T-helper 2 cell (primary cell): Measurements from ENCODE around the gene NYAP1.
A peak's percentile ranks its signal among the peaks of the same experiment; 100 is the strongest.

ENCODE experiments used
- DNase-seq, 5 experiments: peaks; one replicate each; pipeline versions ENCODE4 v3.0.0 to v3.0.0-alpha.2; 2012 to 2022

Gene NYAP1

DNA sequence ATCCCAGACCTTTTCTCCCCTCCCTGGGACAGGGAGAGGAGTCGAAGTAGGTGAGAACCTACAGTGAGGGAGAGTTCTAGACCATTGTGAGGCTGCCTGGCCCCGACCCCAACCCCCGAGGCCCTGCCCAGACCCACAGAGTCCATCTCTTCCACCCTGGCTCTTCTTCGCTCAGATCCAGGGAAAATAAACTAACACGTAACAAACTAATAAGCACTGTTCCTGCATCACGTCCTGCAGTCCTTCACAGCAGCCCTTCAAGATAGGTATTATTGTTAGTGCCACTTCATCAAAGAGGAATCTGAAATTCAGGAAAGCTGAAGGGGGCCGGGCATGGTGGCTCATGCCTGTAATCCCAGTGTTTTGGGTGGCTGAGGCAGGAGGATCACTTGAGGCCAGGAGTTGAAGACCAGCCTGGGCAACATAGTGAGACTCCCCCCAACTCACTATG lies 19.5 kb upstream of the NYAP1 start, which contains the start of gene SPACDR:
SPACDR (minus strand) TSS at position 51 of the 451 bp plus-strand sequence. CDS start 235 bp downstream, outside the sequence.
- DNase-seq = no peak

DNA sequence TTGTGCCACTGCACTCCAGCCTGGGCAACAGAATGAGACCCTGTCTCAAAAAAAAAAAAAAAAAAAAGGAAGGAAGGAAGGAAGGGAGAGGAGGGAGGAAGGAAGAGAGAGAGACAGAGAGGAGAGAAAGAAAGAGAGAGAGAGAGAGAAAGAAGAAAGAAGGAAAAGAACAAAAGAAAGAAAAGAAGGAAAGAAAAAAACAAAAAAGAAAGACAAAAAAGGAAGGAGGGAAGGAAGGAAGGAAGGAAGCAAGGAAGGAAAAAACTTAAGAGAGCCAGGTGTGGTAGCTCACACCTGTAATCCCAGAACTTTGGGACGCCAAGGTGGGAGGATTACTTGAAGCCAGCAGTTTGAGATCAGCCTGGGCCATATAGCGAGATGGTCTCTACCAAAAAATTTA lies 18.9 kb upstream of the NYAP1 start:
- no peak for DNase-seq

DNA sequence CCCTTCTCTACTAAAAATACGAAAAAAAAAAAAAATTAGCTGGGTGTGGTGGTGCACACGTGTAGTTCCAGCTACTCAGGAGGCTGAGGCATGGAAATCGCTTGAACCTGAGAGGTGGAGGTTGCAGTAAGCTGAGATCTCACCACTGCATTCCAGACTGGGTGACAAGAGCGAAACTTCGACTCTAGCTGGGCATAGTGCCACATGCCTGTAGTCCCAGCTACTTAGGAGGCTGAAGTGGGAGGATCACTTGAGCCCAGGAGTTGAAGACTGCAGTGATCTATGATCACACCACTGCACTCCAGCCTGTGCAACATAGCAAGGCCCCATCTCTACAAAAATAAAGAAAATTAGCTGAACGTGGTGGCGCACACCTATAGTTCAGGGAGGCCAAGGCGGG lies 18.4 kb upstream of the NYAP1 start:
- DNase-seq = no peak

DNA sequence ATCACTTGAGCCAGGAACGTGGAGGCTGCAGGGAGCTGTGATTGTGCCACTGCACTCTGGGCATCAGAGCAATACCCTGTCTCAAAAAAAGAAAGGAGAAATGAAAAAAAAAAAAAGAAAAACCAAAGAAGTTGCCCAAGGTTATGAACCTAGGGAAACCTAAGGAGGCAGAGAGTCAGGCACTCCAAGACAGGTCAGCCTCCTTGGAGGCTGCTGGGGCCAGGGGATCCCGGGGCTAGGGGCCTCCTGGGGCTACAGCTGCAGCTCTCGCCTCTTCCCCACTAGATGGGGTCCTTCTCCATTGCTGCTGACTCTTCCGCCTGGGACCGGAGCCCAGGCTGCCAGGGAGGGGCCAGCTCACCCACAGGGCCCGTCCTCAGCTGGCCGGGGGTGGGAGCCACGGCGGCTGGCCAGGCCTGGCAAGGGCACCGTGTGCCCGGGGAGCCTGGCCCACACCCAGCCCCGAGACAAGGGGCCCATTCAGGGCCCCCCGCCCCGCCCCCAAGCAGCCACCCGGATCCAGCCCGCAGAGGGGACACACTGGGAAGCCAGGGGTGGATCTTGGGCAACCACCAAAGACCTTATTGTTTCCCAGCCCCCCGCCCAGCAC lies 17.9 kb upstream of the NYAP1 start:
- no peak for DNase-seq

DNA sequence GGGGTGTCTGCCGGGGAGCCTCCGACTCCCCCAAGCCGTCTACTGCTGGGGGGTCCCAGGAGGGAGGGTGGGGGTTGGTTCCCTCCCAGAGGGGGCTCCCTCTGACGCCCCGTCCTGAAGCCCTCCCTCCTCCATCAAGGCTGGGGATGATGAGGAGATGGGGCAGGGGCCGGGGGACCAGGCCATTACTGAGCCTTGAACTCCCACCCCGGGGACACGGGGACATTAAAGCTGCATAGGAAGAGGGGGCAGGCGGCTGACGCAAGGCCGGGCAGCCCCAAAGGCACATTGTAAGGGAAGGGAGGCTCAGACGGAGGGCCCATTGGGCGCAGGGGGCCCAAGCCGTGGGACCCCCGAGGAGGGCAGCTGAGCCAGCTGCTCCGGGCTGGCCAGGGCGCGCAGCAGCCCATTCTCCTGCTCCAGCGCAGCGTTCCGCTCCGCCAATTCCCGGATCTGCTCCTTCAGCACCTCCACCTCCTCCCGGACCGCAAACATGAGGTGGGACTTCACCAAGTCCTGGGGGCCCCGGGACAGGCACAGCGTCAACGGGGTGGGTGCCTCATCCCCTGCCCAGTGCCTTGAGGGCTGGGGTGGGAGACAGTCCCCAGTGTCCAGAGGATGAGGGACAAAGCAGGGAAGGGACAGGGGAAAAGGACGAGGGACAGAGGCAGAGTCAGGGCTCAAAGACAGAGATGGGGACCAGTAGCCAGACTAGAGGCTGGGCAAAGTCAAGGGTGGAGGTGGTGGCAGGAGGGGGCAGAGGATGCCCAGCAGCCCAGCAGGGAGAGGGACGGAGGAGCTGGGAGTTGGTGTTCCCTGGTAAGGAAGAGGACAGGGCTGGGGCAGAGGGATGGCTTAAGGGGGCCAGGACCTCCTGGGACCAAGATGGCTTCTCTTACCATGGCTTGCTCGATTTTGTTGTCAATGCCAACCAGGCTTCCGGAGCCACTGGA lies 16.8 kb upstream of the NYAP1 start:
- DNase-seq = no peak

DNA sequence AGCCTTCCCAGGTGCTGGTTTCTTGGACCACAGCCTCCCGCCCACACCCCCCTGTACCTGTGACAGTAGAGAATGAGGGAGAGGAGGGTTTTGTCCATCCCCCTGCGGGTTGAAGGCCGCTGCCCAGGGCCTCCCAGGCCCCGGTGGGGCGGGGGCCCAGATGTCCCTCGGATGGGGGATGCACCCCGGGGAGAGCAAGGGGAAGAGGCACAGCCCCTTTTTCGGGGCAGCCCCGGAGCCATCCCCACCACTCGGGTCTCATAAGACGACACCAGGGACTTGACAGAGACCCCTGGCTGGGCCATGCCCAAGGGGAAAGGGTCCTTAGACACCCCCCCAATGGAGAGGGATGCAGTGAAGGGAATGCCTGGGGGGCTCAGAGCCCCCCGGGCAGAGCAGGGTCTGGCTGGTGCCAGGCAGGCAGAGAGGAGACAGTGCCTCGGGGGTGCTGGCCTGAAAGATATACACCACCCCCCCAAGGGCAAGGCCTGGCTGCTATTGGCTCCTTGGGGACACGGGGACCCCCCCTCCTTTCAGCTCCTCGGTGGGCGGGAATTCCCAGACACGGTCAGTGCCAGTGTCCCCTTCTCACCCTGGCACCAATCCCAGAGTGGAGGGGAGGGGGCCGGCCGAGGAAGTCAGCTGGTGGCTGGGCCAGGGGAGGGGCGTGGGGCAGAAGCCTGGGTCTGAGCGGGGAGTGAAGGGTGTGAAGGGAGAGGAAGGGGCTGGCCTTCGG lies 15.9 kb upstream of the NYAP1 start:
- no peak for DNase-seq

DNA sequence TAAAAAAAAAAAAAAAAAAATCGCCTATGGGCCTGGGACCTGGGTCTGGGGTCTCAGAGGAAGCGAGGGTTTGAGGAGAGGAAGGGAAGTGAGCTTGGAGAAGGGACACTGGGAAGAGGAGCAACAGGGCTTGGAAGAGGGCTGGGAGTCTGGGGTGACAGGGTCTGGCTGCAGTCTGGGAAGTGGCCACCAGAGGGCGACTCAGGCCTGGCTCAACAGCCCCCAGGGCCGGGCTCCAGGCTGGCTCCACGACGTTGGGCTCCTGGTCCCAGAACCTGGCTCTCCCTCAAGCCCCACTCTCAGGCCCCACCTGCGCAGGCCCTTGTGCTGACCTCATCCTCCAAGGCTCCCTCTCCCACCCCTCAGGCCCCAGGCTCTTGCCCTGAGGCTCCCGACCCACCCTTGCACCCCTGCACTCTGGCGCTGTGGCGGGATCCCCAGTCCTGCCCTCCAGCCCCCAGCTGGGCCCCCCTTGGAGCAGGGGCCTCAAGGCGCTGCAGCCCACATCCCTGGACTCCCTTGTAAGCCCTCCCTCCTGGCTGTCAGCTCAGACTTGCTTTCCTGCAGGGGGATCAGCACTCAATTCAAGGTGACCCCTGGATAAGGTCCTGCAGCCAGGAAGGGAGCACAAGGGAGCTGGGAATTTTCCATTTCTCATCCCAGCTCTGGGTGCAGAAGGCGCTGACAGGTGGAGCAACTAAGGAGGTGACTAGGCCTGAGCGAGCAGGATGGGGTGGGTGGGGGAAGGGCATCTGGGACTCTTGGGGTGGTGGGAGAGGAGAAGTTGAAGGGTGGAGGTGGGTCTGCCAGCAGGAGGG lies 14.3 kb upstream of the NYAP1 start:
- peak; percentile 66 to 79 (median 78) for DNase-seq

DNA sequence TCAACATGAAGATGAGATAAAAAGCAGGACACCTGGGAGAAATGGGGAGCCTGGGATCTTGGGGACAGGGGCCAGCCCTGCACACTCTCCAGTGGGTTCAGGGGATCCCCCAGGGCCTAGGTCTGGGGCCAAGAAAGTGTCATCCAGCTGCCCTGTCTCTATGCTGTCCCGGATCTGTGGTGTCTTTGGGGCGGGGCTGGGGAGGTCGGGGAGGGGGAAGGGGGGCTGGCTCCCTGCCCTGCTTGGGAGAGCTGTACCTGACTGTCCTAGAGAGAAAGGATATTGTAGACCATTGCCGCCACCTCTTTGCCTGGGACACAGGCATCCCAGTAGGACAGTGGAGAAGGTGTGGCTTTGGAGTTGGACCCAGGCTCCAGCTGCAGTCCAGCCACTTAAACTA lies 12.7 kb upstream of the NYAP1 start:
- no peak for DNase-seq

DNA sequence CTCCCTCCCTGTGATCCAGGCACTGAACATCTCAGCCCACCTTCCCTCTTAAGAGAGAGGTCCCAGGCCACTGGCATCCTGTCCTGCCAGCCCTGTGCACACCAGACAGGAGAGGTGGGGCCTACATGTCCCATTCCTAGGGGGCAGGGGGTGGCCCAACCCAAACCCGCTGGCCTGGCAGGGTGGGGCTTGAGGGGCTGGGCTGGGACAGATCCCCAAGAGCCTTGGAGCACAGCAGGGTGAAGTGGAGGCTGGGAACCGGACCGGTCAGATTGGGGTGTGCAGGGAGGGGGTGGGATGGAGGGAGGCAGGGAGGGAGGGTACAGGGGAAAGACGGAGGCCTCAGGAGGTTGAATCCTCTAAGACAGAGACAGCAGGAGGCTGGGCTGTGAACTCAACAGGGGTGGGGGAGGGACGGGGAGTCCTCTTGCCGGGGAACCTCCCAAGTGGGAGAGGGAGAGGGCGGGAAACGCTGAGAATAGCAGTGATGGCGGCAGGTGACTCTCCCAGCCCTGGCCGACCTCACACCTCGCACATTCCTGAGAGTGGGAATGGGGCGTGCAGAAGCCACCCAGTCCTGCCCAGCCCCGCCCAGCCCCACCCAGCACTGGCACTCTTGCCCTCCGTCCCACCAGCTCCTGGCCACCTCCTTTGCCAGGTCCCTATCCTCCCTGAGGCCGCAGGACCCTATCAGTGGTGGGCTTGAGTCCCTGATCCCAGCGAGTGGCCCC lies 11.4 kb upstream of the NYAP1 start:
- DNase-seq = no peak

DNA sequence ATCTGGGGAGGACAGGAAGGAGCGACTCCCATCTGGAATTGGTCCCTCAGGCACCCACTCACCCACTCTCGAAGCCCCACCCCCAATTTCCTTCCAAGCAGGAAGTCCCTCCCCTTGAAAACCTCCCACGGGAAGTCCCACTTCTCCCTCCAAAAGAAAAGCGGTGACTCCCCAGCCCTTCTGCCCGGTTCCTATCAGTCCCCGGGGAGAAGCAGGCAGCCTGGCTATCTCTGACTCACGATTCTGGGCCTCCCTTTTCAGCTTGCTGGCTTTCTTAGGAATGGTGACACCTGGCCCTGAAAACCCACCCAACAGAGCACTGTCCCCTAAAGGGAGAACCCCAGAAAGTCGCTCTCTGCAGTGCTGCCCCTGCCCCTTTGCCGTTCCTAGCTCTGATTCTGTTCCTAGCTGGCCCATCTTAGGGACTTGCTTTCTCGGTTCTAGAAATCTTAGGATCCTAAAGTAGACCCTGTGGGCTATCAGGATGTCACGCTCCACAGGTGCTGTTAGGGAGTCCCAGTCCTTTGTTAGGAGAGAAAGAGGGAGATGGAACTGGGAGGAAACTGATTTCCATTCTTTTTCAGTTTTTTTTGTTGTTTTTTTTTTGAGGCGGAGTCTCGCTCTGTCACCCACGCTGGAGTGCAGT lies 10.8 kb upstream of the NYAP1 start:
- no peak for DNase-seq

DNA sequence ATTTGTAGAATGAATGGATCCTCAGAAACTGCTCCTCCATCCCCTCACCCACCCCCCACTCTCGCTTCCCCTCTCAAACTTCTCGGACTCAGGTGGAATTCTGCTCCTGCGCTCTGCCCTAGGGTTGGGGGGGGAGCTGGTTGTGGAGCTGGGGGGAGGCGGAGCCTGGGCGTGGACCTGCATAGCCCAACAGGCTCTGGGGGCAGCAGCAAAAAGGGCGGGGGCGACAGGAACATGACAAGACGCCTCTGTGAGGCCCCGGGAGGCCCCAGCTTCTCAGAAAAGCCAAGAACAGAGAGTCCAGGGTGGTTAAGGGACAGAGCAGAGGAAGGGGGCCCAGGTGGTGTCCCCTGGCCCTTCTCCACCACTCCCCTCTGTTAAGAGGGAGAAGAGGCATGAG lies 8.2 kb upstream of the NYAP1 start:
- DNase-seq = no peak

DNA sequence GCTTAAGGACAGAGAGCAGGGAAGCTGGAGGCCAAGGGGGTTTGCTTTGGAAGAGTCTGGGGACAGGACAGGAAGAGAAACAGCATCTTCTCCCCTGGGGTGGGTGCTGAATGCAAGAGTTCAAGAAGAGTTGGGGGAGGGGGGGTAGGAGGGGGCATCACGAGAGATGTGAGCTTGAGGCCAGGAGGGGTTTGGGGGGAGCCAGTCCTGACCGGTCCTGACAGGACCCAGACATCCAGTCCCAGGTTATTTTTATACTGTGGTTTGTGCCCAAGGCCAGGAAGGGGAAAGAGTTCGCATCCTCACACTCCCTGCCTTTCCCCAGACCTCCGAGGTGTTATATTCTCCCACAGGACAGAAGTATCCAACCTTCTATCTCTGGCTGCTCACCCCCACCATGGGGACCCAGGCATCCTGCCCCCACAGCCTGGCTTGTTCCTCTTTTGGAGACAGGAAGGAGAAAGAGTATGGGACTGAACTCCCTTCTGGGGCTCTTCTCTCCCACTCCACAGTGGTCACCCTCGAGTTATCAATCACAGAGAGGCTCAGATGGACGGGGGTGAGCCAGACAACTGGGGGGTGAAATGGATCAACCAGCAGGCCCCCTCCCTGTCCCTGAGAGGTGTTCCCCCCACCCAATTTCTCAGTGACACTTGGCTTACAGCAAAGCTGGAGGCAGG lies 7.5 kb upstream of the NYAP1 start:
- DNase-seq = no peak

DNA sequence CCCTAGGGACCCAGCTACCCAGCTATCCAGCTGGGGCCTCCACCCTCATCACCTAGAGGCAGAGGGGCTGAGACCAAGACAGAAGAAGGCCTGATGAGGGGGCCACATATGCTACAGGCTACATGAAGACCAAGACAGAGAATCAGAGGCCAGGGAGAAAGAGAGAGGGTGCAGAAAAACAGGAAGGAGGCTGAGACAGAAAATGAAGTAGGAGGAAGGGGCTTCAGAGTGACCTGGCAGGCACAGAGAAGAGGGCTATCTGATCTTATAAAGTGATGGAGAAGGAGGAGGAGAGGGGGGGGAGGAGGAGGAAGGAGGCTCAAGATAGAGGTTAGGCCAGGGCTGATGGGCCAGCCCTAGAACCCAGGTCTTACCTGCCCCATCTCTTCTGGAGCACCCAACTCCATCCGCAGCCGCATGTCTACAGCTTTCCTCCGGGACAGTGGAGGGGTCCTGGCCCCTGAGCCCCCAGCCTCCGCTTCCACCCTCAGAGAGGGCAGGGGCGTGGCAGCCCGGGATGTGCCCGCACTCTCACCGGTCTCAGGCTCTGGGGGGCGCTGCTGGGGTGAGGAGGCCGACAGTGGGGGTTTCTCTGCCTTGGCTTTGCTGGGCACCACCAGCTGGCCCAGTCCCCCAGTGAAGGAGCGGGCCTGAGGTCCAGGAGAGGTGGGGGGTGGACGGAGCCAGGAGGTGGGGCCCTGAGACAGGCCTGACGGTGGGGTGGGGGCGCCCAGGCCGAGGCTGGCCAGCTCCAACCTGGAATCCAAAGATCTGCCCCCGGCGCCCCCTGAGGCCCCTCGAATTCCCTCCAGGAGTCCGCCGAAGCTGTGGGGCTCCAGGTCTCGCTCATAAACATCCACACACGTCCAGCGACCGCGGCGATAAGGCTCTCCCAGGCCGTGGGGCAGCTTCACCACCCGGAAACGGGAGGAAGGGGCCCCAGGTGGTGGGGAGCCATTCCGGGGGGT lies 6.5 kb upstream of the NYAP1 start:
- peak in 2 of 5 experiments; percentile 31 to 59 for DNase-seq

DNA sequence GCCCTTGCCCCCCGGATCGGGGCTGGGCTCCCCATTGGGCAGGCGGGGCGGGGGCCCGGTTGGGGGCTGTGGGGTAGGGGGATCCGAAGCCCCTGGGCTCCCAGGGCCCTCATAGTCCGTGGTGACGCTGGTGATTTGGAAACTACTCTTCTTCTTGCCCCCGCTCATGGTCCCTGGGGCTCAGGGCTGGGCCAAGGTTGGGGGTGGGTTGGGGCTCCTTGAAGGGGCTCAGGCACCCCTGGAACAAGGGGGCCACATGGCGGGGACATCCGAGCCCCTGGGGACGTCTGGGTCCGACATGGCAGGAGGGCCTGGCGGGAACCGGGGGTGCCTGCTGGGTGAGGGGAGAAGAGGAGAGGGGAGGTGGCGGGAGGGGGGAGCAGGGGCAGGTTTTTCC lies 5.9 kb upstream of the NYAP1 start:
- DNase-seq = no peak

DNA sequence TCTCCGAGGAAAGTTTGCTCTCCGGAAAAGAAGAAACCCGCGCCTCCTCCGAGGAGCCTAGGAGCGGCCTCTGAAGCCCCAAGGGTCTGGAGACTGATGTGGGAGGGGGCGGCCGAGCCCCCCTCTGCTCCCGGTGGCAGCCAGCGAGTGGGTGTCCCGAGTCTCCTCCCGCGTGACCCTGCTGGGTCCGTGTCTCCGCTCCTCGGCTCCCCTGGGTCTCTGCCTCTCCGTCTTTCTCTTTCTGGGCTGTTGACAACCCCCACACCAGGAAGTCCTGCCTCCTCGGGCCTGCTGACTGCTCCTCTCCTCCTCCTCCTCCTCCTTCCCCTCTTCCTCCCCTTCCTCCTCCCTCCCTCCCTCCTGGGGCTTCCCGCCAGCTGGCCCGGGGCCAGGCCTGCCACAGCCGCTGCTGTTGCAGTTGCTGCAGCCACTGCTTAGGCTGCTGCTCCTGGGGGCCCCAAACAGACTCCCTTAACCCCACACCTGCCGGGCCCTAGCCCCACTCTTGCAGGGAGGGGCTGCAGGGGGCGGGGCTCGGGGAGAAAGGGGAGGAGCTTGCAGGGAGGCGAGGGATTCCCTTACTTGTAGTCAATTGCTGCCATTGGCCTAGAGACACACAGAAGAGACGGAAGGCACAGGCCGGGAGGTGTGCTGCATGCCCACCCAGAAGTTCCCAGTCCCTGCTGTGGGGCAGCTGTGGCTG lies 4.6 kb upstream of the NYAP1 start, which contains the start of gene TSC22D4:
TSC22D4 (minus strand) TSS at position 257 of the 703 bp plus-strand sequence. CDS start 1,176 bp downstream, outside the sequence.
- DNase-seq = peak; percentile 77 to 96 (median 87)

DNA sequence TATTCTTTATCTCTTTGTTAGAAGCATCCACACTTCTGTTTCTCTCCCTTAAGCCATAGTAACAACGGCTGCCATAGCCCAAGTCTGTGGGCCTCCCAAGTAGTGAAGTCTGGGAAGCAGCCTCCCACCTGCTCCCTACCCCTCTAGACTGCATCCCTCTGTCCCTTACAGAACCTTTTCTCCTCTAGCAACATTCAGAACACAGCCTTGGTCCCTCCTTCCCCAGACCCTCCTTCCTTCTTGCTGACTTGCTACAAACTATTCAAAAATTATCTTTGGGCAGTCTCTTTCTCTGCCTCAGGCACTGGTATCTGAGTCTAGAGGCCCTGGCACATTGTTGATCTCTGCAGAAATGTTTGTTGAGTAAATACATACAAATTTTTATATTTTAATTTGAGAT lies 2.3 kb upstream of the NYAP1 start:
- no peak for DNase-seq

DNA sequence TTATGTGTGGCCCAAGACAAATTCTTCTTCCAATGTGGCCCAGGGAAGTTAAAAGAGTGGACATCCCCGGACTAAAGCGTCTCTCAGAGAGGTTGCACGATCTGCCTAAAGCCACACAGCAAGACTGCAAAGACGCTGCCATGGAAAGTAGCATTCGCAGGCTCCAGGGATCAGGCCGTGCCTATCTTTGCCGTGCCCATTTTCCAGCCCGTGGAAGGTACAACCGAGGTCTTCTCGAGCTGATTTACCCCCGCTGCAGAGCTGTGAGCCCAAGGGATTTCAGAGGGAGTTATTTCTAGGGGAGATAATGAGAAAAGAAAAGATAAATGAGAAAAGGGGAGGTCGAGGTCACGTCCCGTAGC lies 1.0 kb upstream of the NYAP1 start:
- no peak for DNase-seq

DNA sequence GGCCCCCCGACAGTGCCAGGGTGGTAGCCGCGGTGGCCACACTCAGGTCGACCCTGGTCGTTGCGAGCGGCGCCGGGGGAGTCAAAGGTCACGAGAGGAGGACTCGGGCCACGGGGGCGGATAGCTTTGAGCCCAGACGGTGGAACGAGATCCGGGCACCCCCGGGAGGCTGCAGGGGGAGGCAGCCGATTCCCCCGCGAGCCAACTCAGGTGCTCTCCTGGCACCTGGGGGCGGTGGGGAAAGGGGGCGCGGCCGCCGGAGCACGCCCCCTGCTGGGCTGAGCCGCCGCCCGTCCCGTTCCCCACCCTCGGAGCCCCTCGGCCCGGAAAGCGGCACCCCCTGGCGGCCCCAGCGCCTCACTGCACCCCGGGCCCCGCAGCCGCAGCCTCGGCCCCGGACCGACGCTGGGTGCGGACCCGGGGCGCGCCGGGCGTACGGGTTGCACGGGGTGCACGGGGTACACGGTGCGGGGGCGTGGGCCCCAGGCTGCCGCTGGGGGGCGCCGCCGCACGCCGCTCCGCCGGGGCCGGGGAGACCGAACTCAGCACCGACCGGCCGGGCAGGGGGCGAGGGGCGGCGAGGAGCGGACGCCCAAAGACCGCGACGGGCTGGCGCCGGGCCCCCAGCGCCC lies 521 bp upstream of the NYAP1 start:
- peak; percentile 73 to 79 (median 76) for DNase-seq
